WTC11 (cell line): ENCODE results near the gene GABRB1. TPM values are rescaled to one million over a fixed set of nuclear protein-coding genes. Genes with fewer than 3 reads are reported as not detected.

Experiments
- ATAC-seq: fragments of 200-7000 bp; cut with Tn5 transposase; 2 replicates; pipeline ENCODE4 v1.10.0; 2021; ENCODE audit warnings: mild to moderate bottlenecking, moderate library complexity
- CTCF ChIA-PET: fragments of 300-600 bp; sonication (Branson Sonifier 250); formaldehyde crosslinking; loops from one replicate; lab custom pipeline; 2021; ENCODE audit warnings: antibody characterized with exemption; lab: Charles Lee
- POLR2A ChIA-PET: fragments of 350-600 bp; sonication (Branson Sonifier 250); formaldehyde crosslinking; loops from one replicate; lab custom pipeline; 2021; ENCODE audit warnings: antibody characterized with exemption; lab: Charles Lee
- DNase-seq: peaks from one replicate; pipeline ENCODE4 v3.0.0; 2021; ENCODE audit warnings: low spot score
- H3K27ac Mint-ChIP-seq: 2 replicates; pipeline ENCODE4 v1.8.0; 2021; ENCODE audit warnings: mixed read lengths
- H3K27me3 Mint-ChIP-seq: 2 replicates; pipeline ENCODE4 v1.8.0; 2021; ENCODE audit warnings: low read depth, mild to moderate bottlenecking, moderate library complexity, mixed read lengths
- H3K36me3 Mint-ChIP-seq: 2 replicates; pipeline ENCODE4 v1.8.0; 2021; ENCODE audit warnings: mixed read lengths
- H3K4me1 Mint-ChIP-seq: 2 replicates; pipeline ENCODE4 v1.8.0; 2022; ENCODE audit warnings: mixed read lengths
- H3K4me3 Mint-ChIP-seq: 2 replicates; pipeline ENCODE4 v1.8.0; 2021; ENCODE audit warnings: mild to moderate bottlenecking, moderate library complexity, mixed read lengths
- H3K9me3 Mint-ChIP-seq: 2 replicates; pipeline ENCODE4 v1.8.0; 2021; ENCODE audit warnings: mixed read lengths
- AR ChIP-seq: fragments of 250-450 bp; sonication (Bioruptor Pico); IDR thresholded peaks from 2 replicates; pipeline ENCODE4 v1.9.0; 2021; ENCODE audit warnings: mild to moderate bottlenecking
- ATF1 ChIP-seq: sonication (generic); formaldehyde crosslinking; IDR thresholded peaks from 2 replicates; pipeline ENCODE4 v1.8.1; 2023; ENCODE audit warnings: mild to moderate bottlenecking, moderate library complexity, missing genetic modification reagents
- ATF3 ChIP-seq: sonication (generic); formaldehyde crosslinking; conservative IDR thresholded peaks from 2 replicates; pipeline ENCODE4 v1.8.1; 2022; ENCODE audit warnings: mild to moderate bottlenecking, missing genetic modification reagents
- CBFB ChIP-seq: sonication (generic); formaldehyde crosslinking; IDR thresholded peaks from 2 replicates; pipeline ENCODE4 v1.8.1; 2022; ENCODE audit warnings: mild to moderate bottlenecking, low read depth, missing genetic modification reagents
- CREM ChIP-seq: sonication (generic); formaldehyde crosslinking; IDR thresholded peaks from 2 replicates; pipeline ENCODE4 v1.8.1; 2022; ENCODE audit warnings: mild to moderate bottlenecking, missing genetic modification reagents, moderate library complexity
- E2F4 ChIP-seq: sonication (generic); formaldehyde crosslinking; IDR thresholded peaks from 2 replicates; pipeline ENCODE4 v1.8.1; 2022; ENCODE audit warnings: low read depth, mild to moderate bottlenecking, moderate library complexity, missing genetic modification reagents, borderline replicate concordance
- E2F5 ChIP-seq: sonication (generic); formaldehyde crosslinking; IDR thresholded peaks from 2 replicates; pipeline ENCODE4 v1.8.1; 2022; ENCODE audit warnings: mild to moderate bottlenecking, moderate library complexity, missing genetic modification reagents
- ELF4 ChIP-seq: sonication (generic); formaldehyde crosslinking; IDR thresholded peaks from 2 replicates; pipeline ENCODE4 v1.8.1; 2022; ENCODE audit warnings: low read depth, mild to moderate bottlenecking, moderate library complexity, missing genetic modification reagents
- ESRRA ChIP-seq: sonication (generic); formaldehyde crosslinking; IDR thresholded peaks from 2 replicates; pipeline ENCODE4 v1.8.1; 2022; ENCODE audit warnings: mild to moderate bottlenecking, missing genetic modification reagents, borderline replicate concordance
- FOXK1 ChIP-seq: sonication (generic); formaldehyde crosslinking; IDR thresholded peaks from 2 replicates; pipeline ENCODE4 v1.8.0; 2022; ENCODE audit warnings: mild to moderate bottlenecking, moderate library complexity, missing genetic modification reagents
- FOXP1 ChIP-seq: sonication (generic); formaldehyde crosslinking; IDR thresholded peaks from 2 replicates; pipeline ENCODE4 v1.8.0; 2022; ENCODE audit warnings: missing genetic modification reagents, mild to moderate bottlenecking, moderate library complexity, borderline replicate concordance
- GABPB1 ChIP-seq: sonication (generic); formaldehyde crosslinking; IDR thresholded peaks from 2 replicates; pipeline ENCODE4 v1.8.1; 2023; ENCODE audit warnings: mild to moderate bottlenecking, missing genetic modification reagents
- IRF2 ChIP-seq: sonication (generic); formaldehyde crosslinking; IDR thresholded peaks from 2 replicates; pipeline ENCODE4 v1.8.0; 2022; ENCODE audit warnings: low read depth, missing genetic modification reagents, borderline replicate concordance
- JAZF1 ChIP-seq: fragments of 250-450 bp; sonication (Bioruptor Pico); IDR thresholded peaks from 2 replicates; pipeline ENCODE4 v1.9.0; 2021; ENCODE audit warnings: moderate library complexity, mild to moderate bottlenecking, inconsistent platforms
- PRRX2 ChIP-seq: fragments of 250-450 bp; sonication (Bioruptor Pico); IDR thresholded peaks from 2 replicates; pipeline ENCODE4 v1.8.0; 2021; ENCODE audit warnings: mild to moderate bottlenecking
- SP1 ChIP-seq: sonication (generic); formaldehyde crosslinking; conservative IDR thresholded peaks from 2 replicates; pipeline ENCODE4 v1.8.1; 2022; ENCODE audit warnings: missing genetic modification reagents
- ZBTB21 ChIP-seq: sonication (generic); formaldehyde crosslinking; IDR thresholded peaks from 2 replicates; pipeline ENCODE4 v1.8.1; 2023; ENCODE audit warnings: mild to moderate bottlenecking, missing genetic modification reagents, borderline replicate concordance
- ZMAT4 ChIP-seq: fragments of 250-450 bp; sonication (Bioruptor Pico); IDR thresholded peaks from 2 replicates; pipeline ENCODE4 v1.9.0; 2021; ENCODE audit warnings: mild to moderate bottlenecking
- ZNF232 ChIP-seq: sonication (generic); formaldehyde crosslinking; IDR thresholded peaks from 2 replicates; pipeline ENCODE4 v1.8.0; 2022; ENCODE audit warnings: mild to moderate bottlenecking, missing genetic modification reagents
- ZNF425 ChIP-seq: fragments of 250-450 bp; sonication (Bioruptor Pico); conservative IDR thresholded peaks from 2 replicates; pipeline ENCODE4 v1.9.0; 2021; ENCODE audit warnings: mild to moderate bottlenecking
- ZNF671 ChIP-seq: fragments of 250-450 bp; sonication (Bioruptor Pico); IDR thresholded peaks from 2 replicates; pipeline ENCODE4 v1.8.0; 2021; ENCODE audit warnings: mild to moderate bottlenecking
- total RNA-seq: library from RNA; stranded (reverse); gene quantifications from 3 replicates; pipeline ENCODE4 v1.2.3, GENCODE V29; 2021
- TF ChIP-seq, protein P1 (sequence below): sonication (generic); formaldehyde crosslinking; IDR thresholded peaks from 2 replicates; pipeline ENCODE4 v1.8.0; 2022; ENCODE audit warnings: missing genetic modification reagents
- TF ChIP-seq, protein P2 (sequence below): sonication (generic); formaldehyde crosslinking; IDR thresholded peaks from 2 replicates; pipeline ENCODE4 v1.8.1; 2023; ENCODE audit warnings: mild to moderate bottlenecking, missing genetic modification reagents, moderate library complexity

Gene GABRB1
- total RNA-seq, 1 experiment from 2014 or later: 0.66 TPM

- TF ChIP-seq, protein P1, sequence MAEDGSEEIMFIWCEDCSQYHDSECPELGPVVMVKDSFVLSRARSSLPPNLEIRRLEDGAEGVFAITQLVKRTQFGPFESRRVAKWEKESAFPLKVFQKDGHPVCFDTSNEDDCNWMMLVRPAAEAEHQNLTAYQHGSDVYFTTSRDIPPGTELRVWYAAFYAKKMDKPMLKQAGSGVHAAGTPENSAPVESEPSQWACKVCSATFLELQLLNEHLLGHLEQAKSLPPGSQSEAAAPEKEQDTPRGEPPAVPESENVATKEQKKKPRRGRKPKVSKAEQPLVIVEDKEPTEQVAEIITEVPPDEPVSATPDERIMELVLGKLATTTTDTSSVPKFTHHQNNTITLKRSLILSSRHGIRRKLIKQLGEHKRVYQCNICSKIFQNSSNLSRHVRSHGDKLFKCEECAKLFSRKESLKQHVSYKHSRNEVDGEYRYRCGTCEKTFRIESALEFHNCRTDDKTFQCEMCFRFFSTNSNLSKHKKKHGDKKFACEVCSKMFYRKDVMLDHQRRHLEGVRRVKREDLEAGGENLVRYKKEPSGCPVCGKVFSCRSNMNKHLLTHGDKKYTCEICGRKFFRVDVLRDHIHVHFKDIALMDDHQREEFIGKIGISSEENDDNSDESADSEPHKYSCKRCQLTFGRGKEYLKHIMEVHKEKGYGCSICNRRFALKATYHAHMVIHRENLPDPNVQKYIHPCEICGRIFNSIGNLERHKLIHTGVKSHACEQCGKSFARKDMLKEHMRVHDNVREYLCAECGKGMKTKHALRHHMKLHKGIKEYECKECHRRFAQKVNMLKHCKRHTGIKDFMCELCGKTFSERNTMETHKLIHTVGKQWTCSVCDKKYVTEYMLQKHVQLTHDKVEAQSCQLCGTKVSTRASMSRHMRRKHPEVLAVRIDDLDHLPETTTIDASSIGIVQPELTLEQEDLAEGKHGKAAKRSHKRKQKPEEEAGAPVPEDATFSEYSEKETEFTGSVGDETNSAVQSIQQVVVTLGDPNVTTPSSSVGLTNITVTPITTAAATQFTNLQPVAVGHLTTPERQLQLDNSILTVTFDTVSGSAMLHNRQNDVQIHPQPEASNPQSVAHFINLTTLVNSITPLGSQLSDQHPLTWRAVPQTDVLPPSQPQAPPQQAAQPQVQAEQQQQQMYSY (CRISPR knock-in tag): no peak
- TF ChIP-seq IRF2 (no peak), ESRRA (CRISPR knock-in tag) (no peak), PRRX2 (no peak), ZMAT4 (CRISPR knock-in tag) (no peak), ZNF671 (CRISPR knock-in tag) (no peak)
These were observed 284.0 kb downstream of the GABRB1 start (continued) for GRCh38 chr4:47315346-47315745.

DNA sequence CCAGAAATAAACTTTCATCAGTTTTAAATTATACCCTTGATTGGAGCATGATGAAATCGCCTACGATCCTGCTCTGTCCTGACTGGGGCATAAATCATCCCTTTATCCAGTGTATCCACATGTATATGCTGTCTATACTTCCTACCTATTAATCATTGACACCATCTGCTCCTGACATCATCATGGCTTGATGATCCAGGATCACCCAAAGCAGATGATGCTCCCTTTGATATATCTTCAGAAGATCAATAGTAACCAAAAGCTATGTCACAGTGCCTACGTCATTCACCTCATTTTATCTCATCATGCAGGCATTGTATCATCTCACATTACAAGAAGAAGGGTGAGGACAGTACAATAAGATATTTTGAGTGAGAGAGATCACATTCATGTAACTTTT lies 294.7 kb downstream of the GABRB1 start:
- CTCF ChIA-PET: no interaction called here
- ATAC-seq (no peak), DNase-seq (no peak)
- Mint-ChIP-seq H3K4me3 (no peak overlapping the region), H3K4me1 (no peaks in the 10 kb centered on the region), H3K27ac (no peak overlapping the region), H3K36me3 (no peaks in the 10 kb centered on the region), H3K27me3 (no peaks in the 10 kb centered on the region), H3K9me3 (peaks cover 3% of the 10 kb centered on the region; the same call in 1 of the 2 replicates)
- POLR2A ChIA-PET: no interaction called here
- TF ChIP-seq ZNF671 (CRISPR knock-in tag) (no peak), CREM (CRISPR knock-in tag) (no peak), CBFB (CRISPR knock-in tag) (no peak), ESRRA (CRISPR knock-in tag) (no peak), JAZF1 (CRISPR knock-in tag) (no peak), GABPB1 (CRISPR knock-in tag) (no peak), FOXP1 (CRISPR knock-in tag) (no peak), ATF3 (CRISPR knock-in tag) (no peak), E2F4 (CRISPR knock-in tag) (no peak), AR (no peak), ZNF425 (CRISPR knock-in tag) (no peak), ATF1 (CRISPR knock-in tag) (no peak), E2F5 (no peak), ZMAT4 (CRISPR knock-in tag) (no peak), ELF4 (CRISPR knock-in tag) (no peak), ZBTB21 (CRISPR knock-in tag) (no peak), ZNF232 (no peak), FOXK1 (CRISPR knock-in tag) (no peak), SP1 (no peak)
- TF ChIP-seq, protein P2, sequence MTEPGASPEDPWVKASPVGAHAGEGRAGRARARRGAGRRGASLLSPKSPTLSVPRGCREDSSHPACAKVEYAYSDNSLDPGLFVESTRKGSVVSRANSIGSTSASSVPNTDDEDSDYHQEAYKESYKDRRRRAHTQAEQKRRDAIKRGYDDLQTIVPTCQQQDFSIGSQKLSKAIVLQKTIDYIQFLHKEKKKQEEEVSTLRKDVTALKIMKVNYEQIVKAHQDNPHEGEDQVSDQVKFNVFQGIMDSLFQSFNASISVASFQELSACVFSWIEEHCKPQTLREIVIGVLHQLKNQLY (CRISPR knock-in tag): no peak
